DND-41 (cell line): ENCODE data around the gene JMJD1C.

ENCODE experiments used
- EZH2 ChIP-seq: IDR thresholded peaks from 3 replicates; pipeline ENCODE4 v1.6.1; 2012; ENCODE audit warnings: borderline replicate concordance, low read depth, mild to moderate bottlenecking, moderate library complexity, low read length, inconsistent platforms; ENCODE audit not compliant: severe bottlenecking
- TF ChIP-seq, protein P1 (sequence below): IDR thresholded peaks from 2 replicates; pipeline ENCODE4 v1.5.1; 2012; ENCODE audit warnings: borderline replicate concordance, low read length, moderate library complexity, mild to moderate bottlenecking; ENCODE audit not compliant: poor library complexity, severe bottlenecking; ENCODE audit errors: extremely low read depth

DNA sequence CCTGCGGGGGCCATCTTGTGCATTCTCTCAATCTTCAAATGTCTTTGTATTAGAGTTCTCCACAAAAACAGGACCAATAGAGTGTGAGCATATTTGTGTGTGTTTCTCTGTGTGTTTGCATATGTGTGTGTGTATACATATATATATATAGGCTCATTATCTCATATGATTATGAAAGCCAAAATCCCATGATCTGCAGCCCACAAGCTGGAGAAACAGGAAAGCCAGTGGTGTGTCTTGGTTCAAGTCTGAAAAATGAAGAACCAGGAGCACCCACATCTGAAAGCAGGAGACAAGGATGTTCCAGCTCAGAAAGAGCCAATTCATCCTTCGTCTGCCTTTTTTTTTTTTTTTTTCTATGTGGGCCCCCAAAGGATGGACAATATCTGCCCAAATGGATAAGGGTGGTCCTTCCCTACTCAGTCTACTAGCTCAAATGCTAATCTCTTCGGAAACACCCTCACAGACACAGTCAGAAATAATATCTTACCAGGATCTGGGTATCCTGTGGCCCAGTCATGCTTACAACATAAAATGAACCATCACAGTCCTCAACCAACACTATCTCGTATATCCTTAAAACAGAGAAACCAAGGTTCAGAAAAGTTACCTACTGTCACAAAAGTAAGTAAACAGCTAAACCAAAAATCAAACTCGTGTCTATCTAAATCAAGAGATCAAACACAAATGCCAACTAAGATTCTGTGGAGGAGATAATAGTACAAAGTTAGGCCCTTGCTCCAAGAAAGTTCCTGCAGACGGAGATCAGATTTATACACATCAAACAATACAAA is 141.9 kb downstream of the JMJD1C start:
- TF ChIP-seq, protein P1, sequence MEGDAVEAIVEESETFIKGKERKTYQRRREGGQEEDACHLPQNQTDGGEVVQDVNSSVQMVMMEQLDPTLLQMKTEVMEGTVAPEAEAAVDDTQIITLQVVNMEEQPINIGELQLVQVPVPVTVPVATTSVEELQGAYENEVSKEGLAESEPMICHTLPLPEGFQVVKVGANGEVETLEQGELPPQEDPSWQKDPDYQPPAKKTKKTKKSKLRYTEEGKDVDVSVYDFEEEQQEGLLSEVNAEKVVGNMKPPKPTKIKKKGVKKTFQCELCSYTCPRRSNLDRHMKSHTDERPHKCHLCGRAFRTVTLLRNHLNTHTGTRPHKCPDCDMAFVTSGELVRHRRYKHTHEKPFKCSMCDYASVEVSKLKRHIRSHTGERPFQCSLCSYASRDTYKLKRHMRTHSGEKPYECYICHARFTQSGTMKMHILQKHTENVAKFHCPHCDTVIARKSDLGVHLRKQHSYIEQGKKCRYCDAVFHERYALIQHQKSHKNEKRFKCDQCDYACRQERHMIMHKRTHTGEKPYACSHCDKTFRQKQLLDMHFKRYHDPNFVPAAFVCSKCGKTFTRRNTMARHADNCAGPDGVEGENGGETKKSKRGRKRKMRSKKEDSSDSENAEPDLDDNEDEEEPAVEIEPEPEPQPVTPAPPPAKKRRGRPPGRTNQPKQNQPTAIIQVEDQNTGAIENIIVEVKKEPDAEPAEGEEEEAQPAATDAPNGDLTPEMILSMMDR = no peak
- no peak for TF ChIP-seq EZH2
